GM12878 (cell line): ENCODE results near the gene KDM1B. TPM values are rescaled to one million over a fixed set of nuclear protein-coding genes. Genes with fewer than 3 reads are reported as not detected.

Source experiments
- CBX3 ChIP-seq: fragments of 200-600 bp; sonication (generic); IDR thresholded peaks from 2 replicates; pipeline ENCODE4 v1.6.1; 2016; ENCODE audit warnings: low read depth, borderline replicate concordance
- KDM1A ChIP-seq: fragments of 200-600 bp; sonication (generic); IDR thresholded peaks from 2 replicates; pipeline ENCODE4 v1.6.1; 2016; ENCODE audit warnings: borderline replicate concordance
- KLF5 ChIP-seq: fragments of 450-650 bp; IDR thresholded peaks from 2 replicates; pipeline ENCODE4 v1.6.1; 2014; ENCODE audit warnings: mild to moderate bottlenecking; ENCODE audit not compliant: partially characterized antibody
- MEF2A ChIP-seq: IDR thresholded peaks from 2 replicates; pipeline ENCODE4 v1.6.1; 2011; ENCODE audit warnings: low read depth, mild to moderate bottlenecking, low read length, moderate library complexity; ENCODE audit not compliant: insufficient read depth
- MYB ChIP-seq: fragments of 150-350 bp; IDR thresholded peaks from 2 replicates; pipeline ENCODE4 v1.6.1; 2014; ENCODE audit warnings: mild to moderate bottlenecking, low read depth, low read length, borderline replicate concordance
- NR2C1 ChIP-seq: fragments of 450-650 bp; IDR thresholded peaks from 2 replicates; pipeline ENCODE4 v1.6.1; 2017; ENCODE audit warnings: antibody characterized with exemption, mild to moderate bottlenecking, moderate library complexity
- POU2F2 ChIP-seq: IDR thresholded peaks from 3 replicates; pipeline ENCODE4 v1.6.1; 2011; ENCODE audit warnings: low read depth, mild to moderate bottlenecking, low read length, borderline replicate concordance
- RAD21 ChIP-seq: IDR thresholded peaks from 2 replicates; pipeline ENCODE4 v1.6.1; 2011; ENCODE audit warnings: mild to moderate bottlenecking, low read depth, low read length, moderate library complexity; ENCODE audit not compliant: insufficient read depth
- RELA ChIP-seq: fragments of 450-650 bp; IDR thresholded peaks from 2 replicates; pipeline ENCODE4 v1.8.0; 2014; ENCODE audit warnings: borderline replicate concordance; ENCODE audit not compliant: partially characterized antibody
- SIX5 ChIP-seq: IDR thresholded peaks from 2 replicates; pipeline ENCODE4 v1.6.1; 2011; ENCODE audit warnings: mild to moderate bottlenecking, low read depth, low read length, moderate library complexity; ENCODE audit not compliant: severe bottlenecking
- SPI1 ChIP-seq: IDR thresholded peaks from 2 replicates; pipeline ENCODE4 v1.6.1; 2011; ENCODE audit warnings: low read depth, mild to moderate bottlenecking, low read length, moderate library complexity, borderline replicate concordance; ENCODE audit not compliant: insufficient read depth
- polyA plus RNA-seq, 11 experiments: library from polyadenylated mRNA; depleted of rRNA in 4 of 11; unstranded in 6 of 11; stranded (reverse) in 5 of 11; fragments of >200 nt; fragmentation: Nextera tagmentation in 4 of 11; fragmentation: Illumina TruSeq in 1 of 11; extraction: Ambion mirVana in 4 of 11; extraction: Trizol in 1 of 11; gene quantifications; 1 replicate in 1 of 11; 2 replicates in 10 of 11; pipeline versions ENCODE4 v1.2.1 to v1.2.3, GENCODE V29; 2011 to 2016; ENCODE audit warnings: inconsistent platforms in 2 of 11, missing spikeins in 2 of 11, low read depth in 1 of 11
- total RNA-seq, 4 experiments: library from RNA; depleted of rRNA in 3 of 4; stranded (reverse); fragments of >200 nt in 3 of 4; fragmentation: Illumina TruSeq in 1 of 4; extraction: Trizol in 1 of 4; gene quantifications; 2 replicates each; pipeline versions ENCODE4 v1.2.1 to v1.2.3, GENCODE V29; 2013 to 2021
- TF ChIP-seq, protein P1 (sequence below): fragments of 450-650 bp; formaldehyde crosslinking; IDR thresholded peaks from 2 replicates; pipeline ENCODE4 v1.4.0; 2020; ENCODE audit warnings: mild to moderate bottlenecking, moderate library complexity
- TF ChIP-seq, protein P2 (sequence below): IDR thresholded peaks from 2 replicates; pipeline ENCODE4 v1.6.1; 2011; ENCODE audit warnings: borderline replicate concordance, low read depth, mild to moderate bottlenecking, moderate library complexity, low read length; ENCODE audit not compliant: insufficient read depth, poor library complexity, severe bottlenecking

KDM1B gene
- total and polyA plus RNA-seq, 10 of the 15 experiments (the other 5 are each of a cell fraction or from before 2014, with no cell fraction given), result 1.7 to 22.5 (median 13.9) TPM

DNA sequence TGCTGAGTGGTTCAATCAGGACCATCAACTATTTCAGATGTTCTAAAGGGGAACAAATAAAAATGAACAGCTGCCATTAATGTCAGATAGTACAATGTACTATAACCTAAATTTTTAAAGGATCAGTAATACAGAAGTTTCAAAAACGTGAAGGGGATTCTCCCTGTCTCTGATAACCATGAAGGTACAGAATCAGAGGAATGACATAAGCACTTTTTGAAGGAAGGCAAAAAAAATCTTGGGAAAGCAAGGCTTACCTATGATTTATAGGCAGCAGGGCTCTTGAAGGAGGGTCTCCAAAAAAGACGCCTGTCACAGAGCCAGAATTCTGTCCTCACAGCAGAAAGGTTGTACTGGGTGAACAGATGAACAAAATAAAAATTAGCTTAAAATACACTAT is 89.0 kb downstream of the KDM1B start (continued):
- TF ChIP-seq, protein P1, sequence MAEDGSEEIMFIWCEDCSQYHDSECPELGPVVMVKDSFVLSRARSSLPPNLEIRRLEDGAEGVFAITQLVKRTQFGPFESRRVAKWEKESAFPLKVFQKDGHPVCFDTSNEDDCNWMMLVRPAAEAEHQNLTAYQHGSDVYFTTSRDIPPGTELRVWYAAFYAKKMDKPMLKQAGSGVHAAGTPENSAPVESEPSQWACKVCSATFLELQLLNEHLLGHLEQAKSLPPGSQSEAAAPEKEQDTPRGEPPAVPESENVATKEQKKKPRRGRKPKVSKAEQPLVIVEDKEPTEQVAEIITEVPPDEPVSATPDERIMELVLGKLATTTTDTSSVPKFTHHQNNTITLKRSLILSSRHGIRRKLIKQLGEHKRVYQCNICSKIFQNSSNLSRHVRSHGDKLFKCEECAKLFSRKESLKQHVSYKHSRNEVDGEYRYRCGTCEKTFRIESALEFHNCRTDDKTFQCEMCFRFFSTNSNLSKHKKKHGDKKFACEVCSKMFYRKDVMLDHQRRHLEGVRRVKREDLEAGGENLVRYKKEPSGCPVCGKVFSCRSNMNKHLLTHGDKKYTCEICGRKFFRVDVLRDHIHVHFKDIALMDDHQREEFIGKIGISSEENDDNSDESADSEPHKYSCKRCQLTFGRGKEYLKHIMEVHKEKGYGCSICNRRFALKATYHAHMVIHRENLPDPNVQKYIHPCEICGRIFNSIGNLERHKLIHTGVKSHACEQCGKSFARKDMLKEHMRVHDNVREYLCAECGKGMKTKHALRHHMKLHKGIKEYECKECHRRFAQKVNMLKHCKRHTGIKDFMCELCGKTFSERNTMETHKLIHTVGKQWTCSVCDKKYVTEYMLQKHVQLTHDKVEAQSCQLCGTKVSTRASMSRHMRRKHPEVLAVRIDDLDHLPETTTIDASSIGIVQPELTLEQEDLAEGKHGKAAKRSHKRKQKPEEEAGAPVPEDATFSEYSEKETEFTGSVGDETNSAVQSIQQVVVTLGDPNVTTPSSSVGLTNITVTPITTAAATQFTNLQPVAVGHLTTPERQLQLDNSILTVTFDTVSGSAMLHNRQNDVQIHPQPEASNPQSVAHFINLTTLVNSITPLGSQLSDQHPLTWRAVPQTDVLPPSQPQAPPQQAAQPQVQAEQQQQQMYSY (CRISPR knock-in tag), result no peak
- TF ChIP-seq SIX5 (no peak), RELA (no peak), MYB (no peak), POU2F2 (no peak), MEF2A (no peak), CBX3 (no peak), RAD21 (no peak), SPI1 (no peak), KLF5 (no peak), NR2C1 (no peak), KDM1A (no peak)
- TF ChIP-seq, protein P2, sequence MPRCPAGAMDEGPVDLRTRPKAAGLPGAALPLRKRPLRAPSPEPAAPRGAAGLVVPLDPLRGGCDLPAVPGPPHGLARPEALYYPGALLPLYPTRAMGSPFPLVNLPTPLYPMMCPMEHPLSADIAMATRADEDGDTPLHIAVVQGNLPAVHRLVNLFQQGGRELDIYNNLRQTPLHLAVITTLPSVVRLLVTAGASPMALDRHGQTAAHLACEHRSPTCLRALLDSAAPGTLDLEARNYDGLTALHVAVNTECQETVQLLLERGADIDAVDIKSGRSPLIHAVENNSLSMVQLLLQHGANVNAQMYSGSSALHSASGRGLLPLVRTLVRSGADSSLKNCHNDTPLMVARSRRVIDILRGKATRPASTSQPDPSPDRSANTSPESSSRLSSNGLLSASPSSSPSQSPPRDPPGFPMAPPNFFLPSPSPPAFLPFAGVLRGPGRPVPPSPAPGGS, result no peak
